ENCODE measurements around the gene RNF144B. TPM values are rescaled to one million over a fixed set of nuclear protein-coding genes. Genes with fewer than 3 reads are reported as not detected.

Gene RNF144B
- total and polyA plus RNA-seq, 10 of the 15 experiments (the other 5 are each of a cell fraction or from before 2014, with no cell fraction given): 0.03 to 0.18 (median 0.14) TPM

DNA sequence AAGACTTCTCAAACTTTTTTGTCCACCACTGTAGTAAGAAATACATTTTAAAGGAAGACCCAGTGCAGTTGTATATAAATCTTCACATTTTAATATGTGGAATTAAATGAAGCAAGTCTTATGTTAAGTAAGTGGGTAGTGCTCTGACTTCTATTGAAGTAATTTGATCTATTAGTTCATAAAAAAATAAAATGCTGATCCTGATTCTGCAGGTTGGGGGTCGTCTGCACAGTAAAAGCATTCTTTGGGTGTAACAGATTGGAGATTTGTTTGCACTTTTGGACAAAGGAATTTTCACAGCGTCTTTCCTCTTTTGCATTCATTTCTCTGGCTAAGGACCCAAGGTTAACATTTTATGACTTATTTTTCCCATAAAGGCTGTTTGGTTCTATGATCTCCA, 106.8 kb downstream of the RNF144B start:
- TF ChIP-seq KLF5 (IDR thresholded peaks at IDR 0.05; ENCODE audit: partially characterized antibody): no peak
- no peak for TF ChIP-seq ZNF622 (IDR thresholded peaks at IDR 0.05)
- TF ChIP-seq, protein P1, sequence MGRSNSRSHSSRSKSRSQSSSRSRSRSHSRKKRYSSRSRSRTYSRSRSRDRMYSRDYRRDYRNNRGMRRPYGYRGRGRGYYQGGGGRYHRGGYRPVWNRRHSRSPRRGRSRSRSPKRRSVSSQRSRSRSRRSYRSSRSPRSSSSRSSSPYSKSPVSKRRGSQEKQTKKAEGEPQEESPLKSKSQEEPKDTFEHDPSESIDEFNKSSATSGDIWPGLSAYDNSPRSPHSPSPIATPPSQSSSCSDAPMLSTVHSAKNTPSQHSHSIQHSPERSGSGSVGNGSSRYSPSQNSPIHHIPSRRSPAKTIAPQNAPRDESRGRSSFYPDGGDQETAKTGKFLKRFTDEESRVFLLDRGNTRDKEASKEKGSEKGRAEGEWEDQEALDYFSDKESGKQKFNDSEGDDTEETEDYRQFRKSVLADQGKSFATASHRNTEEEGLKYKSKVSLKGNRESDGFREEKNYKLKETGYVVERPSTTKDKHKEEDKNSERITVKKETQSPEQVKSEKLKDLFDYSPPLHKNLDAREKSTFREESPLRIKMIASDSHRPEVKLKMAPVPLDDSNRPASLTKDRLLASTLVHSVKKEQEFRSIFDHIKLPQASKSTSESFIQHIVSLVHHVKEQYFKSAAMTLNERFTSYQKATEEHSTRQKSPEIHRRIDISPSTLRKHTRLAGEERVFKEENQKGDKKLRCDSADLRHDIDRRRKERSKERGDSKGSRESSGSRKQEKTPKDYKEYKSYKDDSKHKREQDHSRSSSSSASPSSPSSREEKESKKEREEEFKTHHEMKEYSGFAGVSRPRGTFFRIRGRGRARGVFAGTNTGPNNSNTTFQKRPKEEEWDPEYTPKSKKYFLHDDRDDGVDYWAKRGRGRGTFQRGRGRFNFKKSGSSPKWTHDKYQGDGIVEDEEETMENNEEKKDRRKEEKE (IDR thresholded peaks at IDR 0.05): no peak
- no peak for TF ChIP-seq CBX5 (IDR thresholded peaks at IDR 0.05; ENCODE audit: low read depth)
- TF ChIP-seq, protein P2, sequence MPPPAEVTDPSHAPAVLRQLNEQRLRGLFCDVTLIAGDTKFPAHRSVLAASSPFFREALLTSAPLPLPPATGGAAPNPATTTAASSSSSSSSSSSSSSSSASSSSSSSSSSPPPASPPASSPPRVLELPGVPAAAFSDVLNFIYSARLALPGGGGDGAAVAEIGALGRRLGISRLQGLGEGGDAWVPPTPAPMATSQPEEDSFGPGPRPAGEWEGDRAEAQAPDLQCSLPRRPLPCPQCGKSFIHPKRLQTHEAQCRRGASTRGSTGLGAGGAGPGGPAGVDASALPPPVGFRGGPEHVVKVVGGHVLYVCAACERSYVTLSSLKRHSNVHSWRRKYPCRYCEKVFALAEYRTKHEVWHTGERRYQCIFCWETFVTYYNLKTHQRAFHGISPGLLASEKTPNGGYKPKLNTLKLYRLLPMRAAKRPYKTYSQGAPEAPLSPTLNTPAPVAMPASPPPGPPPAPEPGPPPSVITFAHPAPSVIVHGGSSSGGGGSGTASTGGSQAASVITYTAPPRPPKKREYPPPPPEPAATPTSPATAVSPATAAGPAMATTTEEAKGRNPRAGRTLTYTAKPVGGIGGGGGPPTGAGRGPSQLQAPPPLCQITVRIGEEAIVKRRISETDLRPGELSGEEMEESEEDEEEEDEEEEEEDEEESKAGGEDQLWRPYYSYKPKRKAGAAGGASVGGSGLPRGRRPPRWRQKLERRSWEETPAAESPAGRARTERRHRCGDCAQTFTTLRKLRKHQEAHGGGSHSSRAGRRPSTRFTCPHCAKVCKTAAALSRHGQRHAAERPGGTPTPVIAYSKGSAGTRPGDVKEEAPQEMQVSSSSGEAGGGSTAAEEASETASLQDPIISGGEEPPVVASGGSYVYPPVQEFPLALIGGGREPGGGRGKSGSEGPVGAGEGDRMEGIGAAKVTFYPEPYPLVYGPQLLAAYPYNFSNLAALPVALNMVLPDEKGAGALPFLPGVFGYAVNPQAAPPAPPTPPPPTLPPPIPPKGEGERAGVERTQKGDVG (CRISPR knock-in tag; IDR thresholded peaks at IDR 0.05): no peak
- TF ChIP-seq RCOR1 (conservative IDR thresholded peaks at IDR 0.05; ENCODE audit: low read depth, low read length): no peak
- TF ChIP-seq JUNB (IDR thresholded peaks at IDR 0.05): no peak
- TF ChIP-seq, protein P3, sequence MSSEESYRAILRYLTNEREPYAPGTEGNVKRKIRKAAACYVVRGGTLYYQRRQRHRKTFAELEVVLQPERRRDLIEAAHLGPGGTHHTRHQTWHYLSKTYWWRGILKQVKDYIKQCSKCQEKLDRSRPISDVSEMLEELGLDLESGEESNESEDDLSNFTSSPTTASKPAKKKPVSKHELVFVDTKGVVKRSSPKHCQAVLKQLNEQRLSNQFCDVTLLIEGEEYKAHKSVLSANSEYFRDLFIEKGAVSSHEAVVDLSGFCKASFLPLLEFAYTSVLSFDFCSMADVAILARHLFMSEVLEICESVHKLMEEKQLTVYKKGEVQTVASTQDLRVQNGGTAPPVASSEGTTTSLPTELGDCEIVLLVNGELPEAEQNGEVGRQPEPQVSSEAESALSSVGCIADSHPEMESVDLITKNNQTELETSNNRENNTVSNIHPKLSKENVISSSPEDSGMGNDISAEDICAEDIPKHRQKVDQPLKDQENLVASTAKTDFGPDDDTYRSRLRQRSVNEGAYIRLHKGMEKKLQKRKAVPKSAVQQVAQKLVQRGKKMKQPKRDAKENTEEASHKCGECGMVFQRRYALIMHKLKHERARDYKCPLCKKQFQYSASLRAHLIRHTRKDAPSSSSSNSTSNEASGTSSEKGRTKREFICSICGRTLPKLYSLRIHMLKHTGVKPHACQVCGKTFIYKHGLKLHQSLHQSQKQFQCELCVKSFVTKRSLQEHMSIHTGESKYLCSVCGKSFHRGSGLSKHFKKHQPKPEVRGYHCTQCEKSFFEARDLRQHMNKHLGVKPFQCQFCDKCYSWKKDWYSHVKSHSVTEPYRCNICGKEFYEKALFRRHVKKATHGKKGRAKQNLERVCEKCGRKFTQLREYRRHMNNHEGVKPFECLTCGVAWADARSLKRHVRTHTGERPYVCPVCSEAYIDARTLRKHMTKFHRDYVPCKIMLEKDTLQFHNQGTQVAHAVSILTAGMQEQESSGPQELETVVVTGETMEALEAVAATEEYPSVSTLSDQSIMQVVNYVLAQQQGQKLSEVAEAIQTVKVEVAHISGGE (CRISPR knock-in tag; IDR thresholded peaks at IDR 0.05): no peak
- ChIA-PET CTCF (no interaction called here), RAD21 (ENCODE audit: unreplicated experiment) (no interaction called here), SMC1A (ENCODE audit: uncharacterized antibody, unreplicated experiment) (no interaction called here), POLR2A (no interaction called here)
- 0% methylated on average over 2 of the region's 2 CpGs for WGBS (ENCODE audit: insufficient coverage, insufficient replicate concordance, low lambda C conversion rate, missing lambda C conversion rate)
- no peaks in the 10 kb centered on the region for H3K9me3 ChIP-seq (replicated peaks; ENCODE audit: control insufficient read depth, insufficient read depth, low read length)
- no peak for DNase-seq (ENCODE audit: low read depth, low spot score)
- no peak for FAIRE-seq
- H3K4me3 ChIP-seq: no peak overlapping the region
- H3K4me1 ChIP-seq (ENCODE audit: control insufficient read depth, insufficient read depth, low read length): no peaks in the 10 kb centered on the region
- H3K9ac ChIP-seq (ENCODE audit: control insufficient read depth, insufficient read depth, low read length): no peak overlapping the region
- no peak overlapping the region for H3K4me2 ChIP-seq (ENCODE audit: control insufficient read depth, insufficient read depth)
- no TSS peak for BruUV-seq (replicated peaks)
- no peak for ATAC-seq
- no peak overlapping the region for H3K27ac ChIP-seq (ENCODE audit: control insufficient read depth, insufficient read depth)
- intact Hi-C loops (cut with micrococcal nuclease; ENCODE audit: unreplicated experiment) (no loop called here), in situ Hi-C loops (cut with MboI) (no loop called here)
- H3K79me2 ChIP-seq (ENCODE audit: control insufficient read depth, insufficient read depth, low read length): no peaks in the 10 kb centered on the region
- H4K20me1 ChIP-seq (ENCODE audit: control insufficient read depth, insufficient read depth): no peaks in the 10 kb centered on the region
- H3K27me3 ChIP-seq (replicated peaks in 1 of 2; ENCODE audit: control insufficient read depth in 2 of 2, insufficient read depth in 2 of 2, low read length in 1 of 2): no peaks in the 10 kb centered on the region
- no peak overlapping the region for H2AFZ ChIP-seq (ENCODE audit: control insufficient read depth, low read depth, low read length)
- H3K36me3 ChIP-seq (ENCODE audit: control insufficient read depth in 2 of 2, insufficient read depth in 2 of 2, low read length in 1 of 2): no peaks in the 10 kb centered on the region
